ENCODE data around the gene ENTHD1.
"Not testable (repeated sequence)": the region's sequence is repeated elsewhere in the genome, so short reads cannot be mapped to it uniquely, and the experiment has no call there.

GRCh38 chr22:39875176-39875885 lies 18.2 kb downstream of the ENTHD1 start:
- not testable (repeated sequence) for TF ChIP-seq POLR2A, POLR2AphosphoS5 (IDR thresholded peaks at IDR 0.05; ENCODE audit: low read depth, low read length)
